A549 (cell line): ENCODE results near the gene C11orf58. TPM values are rescaled to one million over a fixed set of nuclear protein-coding genes. Genes with fewer than 3 reads are reported as not detected.

Experiments
- ATAC-seq, 2 experiments: fragments of 200-7000 bp in 1 of 2; fragments of >200 bp in 1 of 2; cut with Nextera tagmentation in 1 of 2; cut with Tn5 transposase in 1 of 2; 3 replicates each; pipeline versions ENCODE4 v1.8.0 to v1.9.1; 2018 to 2020; ENCODE audit warnings: mild to moderate bottlenecking in 1 of 2, moderate library complexity in 1 of 2
- CTCF ChIA-PET: fragments of 300-600 bp; sonication (Branson Sonifier 250); formaldehyde crosslinking; extraction: SDS; loops from one replicate; lab custom pipeline; 2021; ENCODE audit warnings: antibody characterized with exemption, inconsistent platforms; lab: Yijun Ruan, JAX
- POLR2A ChIA-PET: fragments of 350-600 bp; formaldehyde crosslinking; extraction: SDS; loops from one replicate; lab custom pipeline; 2021; ENCODE audit warnings: antibody characterized with exemption, inconsistent platforms; lab: Yijun Ruan, JAX
- DNase-seq, 2 experiments: peaks; one replicate each; pipeline versions ENCODE4 v3.0.0 to v3.0.0-alpha.2; 2011 to 2016; ENCODE audit warnings: low read depth in 1 of 2, low spot score in 1 of 2
- FAIRE-seq: peaks from 2 replicates; lab custom pipeline; 2011; peaks lifted over from hg19 to GRCh38; lab: Jason Lieb, UNC
- H3K27ac ChIP-seq, 2 experiments: fragments of >200 bp; sonication (Bioruptor Twin); formaldehyde crosslinking; 3 replicates each; pipeline ENCODE4 v1.5.1; 2016 to 2017
- H3K4me1 ChIP-seq: fragments of >200 bp; sonication (Bioruptor Twin); formaldehyde crosslinking; 3 replicates; pipeline ENCODE4 v1.6.1; 2016
- H3K4me2 ChIP-seq: fragments of >200 bp; sonication (Bioruptor Twin); formaldehyde crosslinking; 3 replicates; pipeline ENCODE4 v1.6.1; 2016
- H3K4me3 ChIP-seq: fragments of >200 bp; sonication (Bioruptor Twin); formaldehyde crosslinking; 3 replicates; pipeline ENCODE4 v1.5.1; 2016
- H3K9me3 ChIP-seq: fragments of >200 bp; sonication (Bioruptor Twin); formaldehyde crosslinking; 3 replicates; pipeline ENCODE4 v1.6.1; 2016
- HEYL ChIP-seq: fragments of 250-450 bp; sonication (Bioruptor Pico); IDR thresholded peaks from 2 replicates; pipeline ENCODE4 v1.8.0; 2021; ENCODE audit warnings: mild to moderate bottlenecking, moderate library complexity
- HOXA7 ChIP-seq: fragments of 250-450 bp; sonication (Bioruptor Pico); IDR thresholded peaks from 2 replicates; pipeline ENCODE4 v1.5.0; 2020; ENCODE audit warnings: mild to moderate bottlenecking, moderate library complexity
- JUN ChIP-seq, 2 experiments: fragments of >200 bp; sonication (Bioruptor Twin); formaldehyde crosslinking; IDR thresholded peaks; 2 replicates in 1 of 2; 3 replicates in 1 of 2; pipeline ENCODE4 v1.6.1; 2016 to 2017
- MYC ChIP-seq: IDR thresholded peaks from 2 replicates; pipeline ENCODE4 v1.6.1; 2012; ENCODE audit warnings: mild to moderate bottlenecking, inconsistent platforms, low read length, improper control_type of control experiment, borderline replicate concordance
- PHF8 ChIP-seq: fragments of 200-600 bp; sonication (generic); IDR thresholded peaks from 2 replicates; pipeline ENCODE4 v1.6.1; 2016; ENCODE audit warnings: low read depth, mild to moderate bottlenecking, antibody characterized with exemption, moderate library complexity, borderline replicate concordance
- POLR2AphosphoS2 ChIP-seq: conservative IDR thresholded peaks from 2 replicates; pipeline ENCODE4 v1.6.1; 2012; ENCODE audit warnings: low read length, improper control_type of control experiment, inconsistent platforms
- RAD21 ChIP-seq, 2 experiments: fragments of >200 bp in 1 of 2; sonication (Bioruptor Twin) in 1 of 2; formaldehyde crosslinking in 1 of 2; IDR thresholded peaks in 1 of 2; conservative IDR thresholded peaks in 1 of 2; 2 replicates in 1 of 2; 3 replicates in 1 of 2; pipeline ENCODE4 v1.6.1; 2012 to 2018; ENCODE audit warnings: inconsistent platforms in 1 of 2
- RCOR1 ChIP-seq: fragments of 150-350 bp; IDR thresholded peaks from 2 replicates; pipeline ENCODE4 v1.6.1; 2014; ENCODE audit warnings: antibody characterized with exemption, low read length, low read depth
- RNF2 ChIP-seq: fragments of 200-600 bp; sonication (generic); IDR thresholded peaks from 2 replicates; pipeline ENCODE4 v1.6.1; 2016; ENCODE audit warnings: low read depth, mild to moderate bottlenecking, antibody characterized with exemption, moderate library complexity, borderline replicate concordance
- TFCP2L1 ChIP-seq: fragments of 250-450 bp; sonication (Bioruptor Pico); IDR thresholded peaks from 2 replicates; pipeline ENCODE4 v1.5.0; 2021; ENCODE audit warnings: mild to moderate bottlenecking
- ZSCAN20 ChIP-seq: fragments of 250-450 bp; sonication (Bioruptor Pico); IDR thresholded peaks from 2 replicates; pipeline ENCODE4 v1.8.0; 2022; ENCODE audit warnings: mild to moderate bottlenecking, moderate library complexity
- WGBS: methylation state at CpG from one replicate; pipeline ENCODE4 v1.1.6; 2017; ENCODE audit errors: missing lambda C conversion rate; 5-methylcytosine and 5-hydroxymethylcytosine counted together
- polyA plus RNA-seq, 4 experiments: library from polyadenylated mRNA; depleted of rRNA in 3 of 4; stranded (reverse); fragments of >200 nt; fragmentation: RNase III in 1 of 4; extraction: RNeasy Plus Mini Kit Qiagen cat#74134 plus additional on column Dnase treatment in 1 of 4; gene quantifications; 2 replicates in 3 of 4; 3 replicates in 1 of 4; pipeline ENCODE4 v1.2.3, GENCODE V29; 2011 to 2017
- TF ChIP-seq, protein P1 (sequence below): fragments of 450-650 bp; IDR thresholded peaks from 2 replicates; pipeline ENCODE4 v1.6.1; 2014; ENCODE audit warnings: antibody characterized with exemption
- TF ChIP-seq, protein P2 (sequence below): fragments of 150-350 bp; IDR thresholded peaks from 2 replicates; pipeline ENCODE4 v1.6.1; 2014; ENCODE audit warnings: low read depth, mild to moderate bottlenecking, low read length
- TF ChIP-seq, protein P3 (sequence below): fragments of 200-600 bp; sonication (generic); IDR thresholded peaks from 2 replicates; pipeline ENCODE4 v1.6.1; 2016; ENCODE audit warnings: antibody characterized with exemption, mild to moderate bottlenecking, moderate library complexity
- TF ChIP-seq, protein P4 (sequence below): IDR thresholded peaks from 2 replicates; pipeline ENCODE4 v1.6.1; 2012
- TF ChIP-seq, protein P5 (sequence below): fragments of 250-450 bp; sonication (Bioruptor Pico); IDR thresholded peaks from 2 replicates; pipeline ENCODE4 v1.5.0; 2021; ENCODE audit warnings: mild to moderate bottlenecking, moderate library complexity, borderline replicate concordance

The C11orf58 gene
- polyA plus RNA-seq, 2 of the 4 experiments (the other 2 are of a cell fraction) = 342 to 467 TPM

DNA sequence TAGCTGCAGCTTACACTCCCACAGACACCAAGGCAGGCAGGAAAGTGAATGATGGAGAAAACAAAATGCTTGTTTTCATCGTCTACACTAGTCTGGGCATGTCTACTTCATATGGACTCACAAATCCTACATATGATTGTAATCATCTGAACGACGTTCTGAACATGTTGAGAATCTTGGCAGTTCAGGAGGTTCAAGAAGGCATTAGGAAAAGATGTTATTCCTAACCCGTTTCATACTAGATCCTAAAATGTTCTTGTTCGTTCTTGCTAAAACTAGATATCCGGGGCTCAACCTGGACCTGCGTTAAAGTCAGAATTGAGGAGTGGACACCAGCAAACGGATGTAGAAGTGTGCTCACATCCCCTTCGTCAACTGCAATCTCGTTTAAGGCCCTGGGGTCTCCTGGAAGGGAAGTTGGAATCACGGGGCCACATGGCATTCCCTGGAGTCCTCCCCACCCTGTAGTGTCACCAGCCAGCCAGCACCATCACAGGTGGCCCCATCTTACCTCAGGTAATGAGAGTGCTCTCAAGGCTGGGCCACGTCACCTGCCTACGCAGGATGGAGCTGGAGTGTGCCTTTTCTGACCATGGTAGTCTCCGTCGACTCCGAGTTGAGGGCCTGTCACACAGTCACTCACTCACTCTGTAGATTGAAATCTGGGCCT lies 37.3 kb downstream of the C11orf58 start:
- ATAC-seq (no peak), FAIRE-seq (no peak), DNase-seq (no peak)
- ChIA-PET POLR2A (no interaction called here), CTCF (interaction anchor here (7.9 kb wide), 1 partner anchor 10 kb away, joined by 94 read pairs; no protein-coding TSS in a partner anchor)
- WGBS = 91% methylated on average over 15 of the region's 16 CpGs
- no peaks in the 10 kb centered on the region for H3K9me3 ChIP-seq
- H3K27ac ChIP-seq = no peak overlapping the region
- H3K4me1 ChIP-seq = no peaks in the 10 kb centered on the region; the same call in 1 of the 3 replicates
- H3K4me2 ChIP-seq = no peak overlapping the region
- TF ChIP-seq, protein P1, sequence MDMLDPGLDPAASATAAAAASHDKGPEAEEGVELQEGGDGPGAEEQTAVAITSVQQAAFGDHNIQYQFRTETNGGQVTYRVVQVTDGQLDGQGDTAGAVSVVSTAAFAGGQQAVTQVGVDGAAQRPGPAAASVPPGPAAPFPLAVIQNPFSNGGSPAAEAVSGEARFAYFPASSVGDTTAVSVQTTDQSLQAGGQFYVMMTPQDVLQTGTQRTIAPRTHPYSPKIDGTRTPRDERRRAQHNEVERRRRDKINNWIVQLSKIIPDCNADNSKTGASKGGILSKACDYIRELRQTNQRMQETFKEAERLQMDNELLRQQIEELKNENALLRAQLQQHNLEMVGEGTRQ = no peak
- TF ChIP-seq PHF8 (no peak), JUN (IDR thresholded peaks at IDR 0.05) (no peak), RNF2 (no peak)
- no peak overlapping the region for H3K4me3 ChIP-seq

DNA sequence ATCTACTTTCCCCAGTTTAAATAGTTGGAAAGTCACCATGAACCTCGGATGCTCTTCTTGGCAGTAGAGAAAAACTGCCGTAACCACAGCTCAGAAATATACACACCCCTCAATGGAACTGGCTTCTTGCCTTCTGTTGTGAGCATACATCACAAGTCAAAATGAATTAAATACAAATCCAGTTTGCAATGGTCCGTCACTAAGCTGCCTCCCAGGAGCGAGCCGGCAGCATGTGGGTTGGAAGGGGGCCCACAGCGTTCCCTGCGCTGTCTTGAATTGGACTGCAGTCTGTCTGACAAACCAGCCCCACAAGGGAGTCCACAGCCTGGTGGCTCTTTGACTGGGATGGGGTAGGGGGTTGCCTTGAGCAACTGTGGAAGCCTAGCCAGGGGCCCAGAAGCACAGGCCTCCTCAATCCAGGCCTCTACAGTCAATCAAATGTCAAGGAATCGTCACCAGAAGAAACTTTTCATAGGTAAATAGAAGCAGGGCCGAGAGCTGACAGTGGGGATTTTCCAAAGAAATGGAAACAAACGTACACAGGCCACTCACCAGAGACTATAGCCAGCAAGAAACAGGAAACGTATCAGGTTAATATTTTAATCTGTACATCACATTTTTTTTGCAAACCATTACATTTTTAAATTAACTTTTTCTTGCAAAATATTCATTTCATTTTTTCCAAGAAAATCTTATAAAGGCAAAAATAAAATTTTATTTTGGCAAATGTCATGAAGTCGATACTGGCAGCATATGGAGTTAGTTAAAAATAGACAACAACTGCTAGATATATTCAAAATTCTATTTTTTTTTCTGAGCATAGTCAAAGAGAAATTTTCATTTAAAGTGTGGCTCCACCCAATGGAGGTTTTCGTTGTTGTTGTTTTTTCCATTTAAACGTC lies 38.5 kb downstream of the C11orf58 start:
- H3K4me1 ChIP-seq = no peaks in the 10 kb centered on the region; the same call in 1 of the 3 replicates
- FAIRE-seq (no peak), ATAC-seq (no peak), DNase-seq (no peak)
- H3K4me2 ChIP-seq = no peak overlapping the region
- ChIA-PET CTCF (interaction anchor here (7.9 kb wide), 1 partner anchor 9 kb away, joined by 94 read pairs; no protein-coding TSS in a partner anchor), POLR2A (no interaction called here)
- 81% methylated on average over 14 of the region's 14 CpGs for WGBS
- H3K27ac ChIP-seq = no peak overlapping the region
- no peak for TF ChIP-seq ZSCAN20 (CRISPR knock-in tag)
- TF ChIP-seq, protein P2, sequence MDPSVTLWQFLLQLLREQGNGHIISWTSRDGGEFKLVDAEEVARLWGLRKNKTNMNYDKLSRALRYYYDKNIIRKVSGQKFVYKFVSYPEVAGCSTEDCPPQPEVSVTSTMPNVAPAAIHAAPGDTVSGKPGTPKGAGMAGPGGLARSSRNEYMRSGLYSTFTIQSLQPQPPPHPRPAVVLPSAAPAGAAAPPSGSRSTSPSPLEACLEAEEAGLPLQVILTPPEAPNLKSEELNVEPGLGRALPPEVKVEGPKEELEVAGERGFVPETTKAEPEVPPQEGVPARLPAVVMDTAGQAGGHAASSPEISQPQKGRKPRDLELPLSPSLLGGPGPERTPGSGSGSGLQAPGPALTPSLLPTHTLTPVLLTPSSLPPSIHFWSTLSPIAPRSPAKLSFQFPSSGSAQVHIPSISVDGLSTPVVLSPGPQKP = no peak
- TF ChIP-seq RAD21 (conservative IDR thresholded peaks at IDR 0.05 in 1 of 2, IDR thresholded peaks at IDR 0.05 in 1 of 2) = no peak
- H3K4me3 ChIP-seq = no peak overlapping the region
- H3K9me3 ChIP-seq = no peaks in the 10 kb centered on the region

DNA sequence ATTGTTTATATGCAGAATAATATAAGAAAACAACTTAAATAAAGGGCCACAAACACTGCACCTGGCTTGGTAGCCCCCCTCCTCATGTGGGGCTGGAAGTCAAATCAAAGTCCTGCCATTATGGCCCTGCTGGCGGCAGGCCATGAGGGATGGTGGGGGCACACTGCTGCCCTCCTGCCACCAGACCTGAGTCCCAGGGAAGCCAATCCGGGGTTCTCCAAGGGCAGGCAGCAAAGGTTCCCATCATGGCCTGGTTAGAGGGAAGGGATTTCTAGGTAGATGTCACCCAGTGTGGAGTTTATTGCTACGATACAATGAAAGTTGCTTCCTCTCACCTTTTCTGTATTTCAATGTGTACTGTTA lies 39.1 kb downstream of the C11orf58 start:
- ATAC-seq = no peak
- no peak for DNase-seq
- Histone ChIP-seq H3K4me3 (no peak overlapping the region), H3K27ac (no peak overlapping the region), H3K4me2 (no peak overlapping the region), H3K9me3 (no peaks in the 10 kb centered on the region), H3K4me1 (no peaks in the 10 kb centered on the region; the same call in 1 of the 3 replicates)
- WGBS = 91% methylated on average over 3 of the region's 3 CpGs
- no peak for FAIRE-seq
- ChIA-PET POLR2A (no interaction called here), CTCF (interaction anchor here (7.9 kb wide), 1 partner anchor 8 kb away, joined by 94 read pairs; no protein-coding TSS in a partner anchor)
- TF ChIP-seq TFCP2L1 (CRISPR knock-in tag) (no peak), RNF2 (no peak), POLR2AphosphoS2 (no peak), PHF8 (no peak), RCOR1 (no peak), HOXA7 (CRISPR knock-in tag) (no peak), RAD21 (conservative IDR thresholded peaks at IDR 0.05 in 1 of 2, IDR thresholded peaks at IDR 0.05 in 1 of 2) (no peak), HEYL (CRISPR knock-in tag) (no peak), MYC (no peak)
- TF ChIP-seq, protein P3, sequence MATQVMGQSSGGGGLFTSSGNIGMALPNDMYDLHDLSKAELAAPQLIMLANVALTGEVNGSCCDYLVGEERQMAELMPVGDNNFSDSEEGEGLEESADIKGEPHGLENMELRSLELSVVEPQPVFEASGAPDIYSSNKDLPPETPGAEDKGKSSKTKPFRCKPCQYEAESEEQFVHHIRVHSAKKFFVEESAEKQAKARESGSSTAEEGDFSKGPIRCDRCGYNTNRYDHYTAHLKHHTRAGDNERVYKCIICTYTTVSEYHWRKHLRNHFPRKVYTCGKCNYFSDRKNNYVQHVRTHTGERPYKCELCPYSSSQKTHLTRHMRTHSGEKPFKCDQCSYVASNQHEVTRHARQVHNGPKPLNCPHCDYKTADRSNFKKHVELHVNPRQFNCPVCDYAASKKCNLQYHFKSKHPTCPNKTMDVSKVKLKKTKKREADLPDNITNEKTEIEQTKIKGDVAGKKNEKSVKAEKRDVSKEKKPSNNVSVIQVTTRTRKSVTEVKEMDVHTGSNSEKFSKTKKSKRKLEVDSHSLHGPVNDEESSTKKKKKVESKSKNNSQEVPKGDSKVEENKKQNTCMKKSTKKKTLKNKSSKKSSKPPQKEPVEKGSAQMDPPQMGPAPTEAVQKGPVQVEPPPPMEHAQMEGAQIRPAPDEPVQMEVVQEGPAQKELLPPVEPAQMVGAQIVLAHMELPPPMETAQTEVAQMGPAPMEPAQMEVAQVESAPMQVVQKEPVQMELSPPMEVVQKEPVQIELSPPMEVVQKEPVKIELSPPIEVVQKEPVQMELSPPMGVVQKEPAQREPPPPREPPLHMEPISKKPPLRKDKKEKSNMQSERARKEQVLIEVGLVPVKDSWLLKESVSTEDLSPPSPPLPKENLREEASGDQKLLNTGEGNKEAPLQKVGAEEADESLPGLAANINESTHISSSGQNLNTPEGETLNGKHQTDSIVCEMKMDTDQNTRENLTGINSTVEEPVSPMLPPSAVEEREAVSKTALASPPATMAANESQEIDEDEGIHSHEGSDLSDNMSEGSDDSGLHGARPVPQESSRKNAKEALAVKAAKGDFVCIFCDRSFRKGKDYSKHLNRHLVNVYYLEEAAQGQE = no peak
- TF ChIP-seq, protein P4, sequence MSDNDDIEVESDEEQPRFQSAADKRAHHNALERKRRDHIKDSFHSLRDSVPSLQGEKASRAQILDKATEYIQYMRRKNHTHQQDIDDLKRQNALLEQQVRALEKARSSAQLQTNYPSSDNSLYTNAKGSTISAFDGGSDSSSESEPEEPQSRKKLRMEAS = no peak
- TF ChIP-seq, protein P5, sequence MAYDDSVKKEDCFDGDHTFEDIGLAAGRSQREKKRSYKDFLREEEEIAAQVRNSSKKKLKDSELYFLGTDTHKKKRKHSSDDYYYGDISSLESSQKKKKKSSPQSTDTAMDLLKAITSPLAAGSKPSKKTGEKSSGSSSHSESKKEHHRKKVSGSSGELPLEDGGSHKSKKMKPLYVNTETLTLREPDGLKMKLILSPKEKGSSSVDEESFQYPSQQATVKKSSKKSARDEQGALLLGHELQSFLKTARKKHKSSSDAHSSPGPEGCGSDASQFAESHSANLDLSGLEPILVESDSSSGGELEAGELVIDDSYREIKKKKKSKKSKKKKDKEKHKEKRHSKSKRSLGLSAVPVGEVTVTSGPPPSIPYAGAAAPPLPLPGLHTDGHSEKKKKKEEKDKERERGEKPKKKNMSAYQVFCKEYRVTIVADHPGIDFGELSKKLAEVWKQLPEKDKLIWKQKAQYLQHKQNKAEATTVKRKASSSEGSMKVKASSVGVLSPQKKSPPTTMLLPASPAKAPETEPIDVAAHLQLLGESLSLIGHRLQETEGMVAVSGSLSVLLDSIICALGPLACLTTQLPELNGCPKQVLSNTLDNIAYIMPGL (CRISPR knock-in tag) = no peak
